ENCODE measurements around the gene SPEG. TPM values are rescaled to one million over a fixed set of nuclear protein-coding genes. Genes with fewer than 3 reads are reported as not detected.

SPEG gene
- total RNA-seq, 1 donor from 2014 or later, result 0.32 TPM

DNA sequence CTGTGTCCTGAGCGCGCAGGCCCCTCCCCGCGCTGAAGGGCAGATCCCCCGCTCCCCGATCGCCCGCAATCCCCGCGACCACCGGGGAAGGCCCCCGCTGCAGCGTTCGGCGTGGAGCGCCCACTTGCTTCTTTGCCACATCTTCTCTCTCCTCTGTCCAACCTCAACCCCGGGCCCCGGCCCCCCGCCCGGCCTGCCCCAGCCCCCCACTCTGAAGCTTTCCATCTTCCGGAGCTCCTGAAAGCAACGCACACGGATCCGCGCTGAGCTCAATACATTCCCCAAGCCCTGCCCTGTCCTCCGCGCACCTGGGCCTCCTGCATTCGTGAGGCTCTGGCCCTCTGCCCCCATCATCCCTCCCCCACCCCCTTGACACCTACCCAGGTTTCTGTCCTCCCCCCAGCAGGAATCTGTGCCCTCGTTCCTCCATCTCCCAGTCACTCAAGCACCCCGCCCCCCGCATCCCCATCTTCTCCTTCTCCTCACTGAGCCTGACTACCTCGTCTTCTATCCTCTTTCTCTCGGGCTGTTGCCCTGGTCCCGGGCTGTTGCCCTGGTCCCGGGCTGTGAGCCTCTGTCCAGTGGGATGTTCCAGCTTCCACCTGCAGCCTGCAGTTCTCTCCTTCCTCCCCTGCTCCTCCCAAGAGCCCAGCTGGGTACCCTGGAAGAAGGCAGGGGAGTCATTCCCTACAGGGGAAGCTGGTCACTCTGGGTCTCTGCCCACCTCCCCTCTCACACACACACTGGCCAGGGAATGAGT is 7.8 kb downstream of the SPEG start:
- intact Hi-C loops (cut with micrococcal nuclease), result no loop called here

GRCh38 chr2:219443016-219443696 is 8.5 kb downstream of the SPEG start:
- intact Hi-C loops (cut with micrococcal nuclease), result no loop called here

GRCh38 chr2:219443697-219444023 is 9.0 kb downstream of the SPEG start:
- intact Hi-C loops (cut with micrococcal nuclease), result no loop called here

- intact Hi-C loops (cut with micrococcal nuclease), result no loop called here
Measured at GRCh38 chr2:219444566-219445091, 10.0 kb downstream of the SPEG start.

DNA sequence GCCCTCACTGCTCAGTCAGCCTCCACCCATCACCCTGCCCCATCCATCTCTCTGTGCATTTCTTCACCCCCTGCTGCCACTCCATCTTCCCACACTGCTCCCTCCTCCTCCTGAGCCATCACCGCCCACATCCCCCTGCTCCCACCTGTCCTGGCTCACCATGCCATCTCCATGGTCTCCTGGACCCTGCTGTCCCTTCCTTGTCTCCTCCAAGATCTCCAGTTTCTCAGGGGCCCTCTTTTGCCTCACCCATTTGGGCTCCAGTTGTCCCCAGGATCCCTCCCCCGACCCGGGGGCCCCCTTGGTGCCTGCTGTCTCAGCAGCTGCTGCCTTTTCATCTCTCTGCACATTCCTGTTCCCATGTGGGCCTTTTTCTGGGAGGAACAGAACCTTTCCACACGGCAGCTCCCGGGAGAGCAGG is 10.6 kb downstream of the SPEG start:
- intact Hi-C loops (cut with micrococcal nuclease), result no loop called here

GRCh38 chr2:219446101-219446504 is 11.5 kb downstream of the SPEG start:
- intact Hi-C loops (cut with micrococcal nuclease), result no loop called here

DNA sequence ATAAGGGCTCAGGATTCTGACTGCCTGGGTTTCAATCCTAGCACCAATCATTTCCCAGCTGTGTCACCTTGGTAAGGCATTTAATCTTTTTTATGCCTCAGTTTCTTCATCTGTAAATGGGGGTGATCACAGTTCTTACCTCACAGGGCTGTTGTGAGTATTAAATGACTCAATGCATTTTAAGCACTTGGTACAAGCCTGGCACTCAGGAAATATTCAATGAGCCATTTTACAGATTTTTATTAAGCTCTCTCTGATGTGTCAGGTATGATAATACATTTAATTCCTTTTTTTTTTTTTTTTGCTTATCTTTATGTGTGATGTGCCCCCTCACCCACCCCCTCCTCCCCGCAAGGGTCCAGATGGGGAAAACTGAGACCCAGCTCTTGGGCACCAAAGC is 12.0 kb downstream of the SPEG start:
- intact Hi-C loops (cut with micrococcal nuclease), result no loop called here

GRCh38 chr2:219447242-219448098 is 12.8 kb downstream of the SPEG start:
- intact Hi-C loops (cut with micrococcal nuclease), result no loop called here

DNA sequence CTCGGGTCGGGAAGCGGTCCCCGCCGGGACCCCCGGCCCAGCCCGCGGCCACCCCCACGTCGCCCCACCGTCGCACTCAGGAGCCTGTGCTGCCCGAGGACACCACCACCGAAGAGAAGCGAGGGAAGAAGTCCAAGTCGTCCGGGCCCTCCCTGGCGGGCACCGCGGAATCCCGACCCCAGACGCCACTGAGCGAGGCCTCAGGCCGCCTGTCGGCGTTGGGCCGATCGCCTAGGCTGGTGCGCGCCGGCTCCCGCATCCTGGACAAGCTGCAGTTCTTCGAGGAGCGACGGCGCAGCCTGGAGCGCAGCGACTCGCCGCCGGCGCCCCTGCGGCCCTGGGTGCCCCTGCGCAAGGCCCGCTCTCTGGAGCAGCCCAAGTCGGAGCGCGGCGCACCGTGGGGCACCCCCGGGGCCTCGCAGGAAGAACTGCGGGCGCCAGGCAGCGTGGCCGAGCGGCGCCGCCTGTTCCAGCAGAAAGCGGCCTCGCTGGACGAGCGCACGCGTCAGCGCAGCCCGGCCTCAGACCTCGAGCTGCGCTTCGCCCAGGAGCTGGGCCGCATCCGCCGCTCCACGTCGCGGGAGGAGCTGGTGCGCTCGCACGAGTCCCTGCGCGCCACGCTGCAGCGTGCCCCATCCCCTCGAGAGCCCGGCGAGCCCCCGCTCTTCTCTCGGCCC is 13.6 kb downstream of the SPEG start:
- intact Hi-C loops (cut with micrococcal nuclease), result no loop called here

GRCh38 chr2:219448776-219449341 is 14.2 kb downstream of the SPEG start:
- intact Hi-C loops (cut with micrococcal nuclease), result no loop called here

- intact Hi-C loops (cut with micrococcal nuclease), result no loop called here
Measured at GRCh38 chr2:219449609-219450008, 15.0 kb downstream of the SPEG start.

GRCh38 chr2:219451661-219452360 is 17.2 kb downstream of the SPEG start:
- intact Hi-C loops (cut with micrococcal nuclease), result no loop called here

DNA sequence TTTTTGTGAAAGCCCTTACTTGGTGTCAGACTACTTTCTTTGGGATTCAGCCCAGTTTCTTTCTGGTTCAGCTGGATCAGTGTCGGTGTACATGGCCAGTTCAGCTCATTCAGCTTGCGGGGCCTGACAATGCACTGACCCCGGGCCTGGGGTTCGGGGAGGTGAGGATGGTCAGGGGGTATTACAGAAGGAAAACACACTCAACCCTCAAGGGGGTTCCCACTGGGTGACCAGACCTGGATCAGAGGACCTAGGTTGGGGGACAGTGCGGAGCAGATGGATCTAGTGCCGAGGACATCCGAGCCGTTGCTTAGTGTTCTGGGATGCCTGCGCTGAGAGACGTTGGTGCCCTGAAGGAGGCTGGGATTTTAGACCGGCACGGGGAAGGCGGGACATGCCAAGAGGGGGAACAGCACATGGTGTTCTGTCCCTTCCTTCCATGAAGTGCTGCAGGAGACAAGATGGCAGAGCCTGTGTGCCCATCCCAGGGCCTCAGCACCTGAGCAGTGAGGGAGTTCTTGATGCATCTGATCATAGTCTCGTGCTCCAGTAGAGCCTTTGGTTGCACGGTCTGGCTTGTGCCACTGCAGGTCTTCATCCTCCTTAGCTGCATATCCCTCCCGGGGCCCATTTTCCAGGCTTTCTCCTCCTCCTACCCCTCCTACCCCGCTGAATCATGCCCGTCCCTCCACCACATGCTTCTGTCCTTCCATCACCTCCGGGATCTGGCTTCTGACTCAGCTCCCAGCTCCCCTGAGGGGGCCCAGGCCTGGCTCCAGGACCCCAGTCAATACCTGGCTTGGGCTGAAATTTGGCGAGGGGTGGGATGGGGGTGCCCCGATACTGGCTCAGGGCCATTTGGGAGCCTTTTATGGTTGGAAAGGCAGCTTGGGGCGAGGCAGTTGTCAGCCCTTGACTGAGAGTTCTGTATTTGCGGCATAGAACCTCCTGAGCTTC is 18.0 kb downstream of the SPEG start:
- intact Hi-C loops (cut with micrococcal nuclease), result no loop called here

- intact Hi-C loops (cut with micrococcal nuclease), result no loop called here
Measured at GRCh38 chr2:219453671-219454590, 19.3 kb downstream of the SPEG start.

- intact Hi-C loops (cut with micrococcal nuclease), result no loop called here
Measured at GRCh38 chr2:219455581-219455980, 20.9 kb downstream of the SPEG start.

GRCh38 chr2:219457784-219458369 is 23.2 kb downstream of the SPEG start:
- intact Hi-C loops (cut with micrococcal nuclease), result loop anchor here (1.0 kb wide), 1 partner anchor 55 kb away; no protein-coding TSS in a partner anchor

DNA sequence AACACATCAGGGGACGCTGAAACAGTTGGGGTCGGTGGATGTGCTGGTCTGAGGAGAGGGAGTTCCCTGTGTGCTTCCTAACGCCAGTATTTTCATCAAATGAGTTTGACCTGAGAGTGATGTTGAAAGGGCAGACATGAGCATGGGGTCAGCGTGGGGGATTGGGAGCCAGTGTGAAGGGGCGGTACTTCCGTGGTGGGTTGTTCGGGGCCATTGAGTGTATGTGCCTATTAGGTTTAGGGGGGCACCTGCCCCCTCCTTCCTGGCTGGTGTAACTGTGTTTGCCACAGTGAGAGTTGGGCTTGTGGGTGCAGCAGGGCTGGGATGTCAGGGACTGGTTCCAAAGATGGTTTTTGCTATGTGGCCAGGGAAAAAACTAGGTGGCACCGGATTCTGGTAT is 24.4 kb downstream of the SPEG start:
- intact Hi-C loops (cut with micrococcal nuclease), result loop anchor here (1.0 kb wide), 2 partner anchors 56 to 71 kb away; no protein-coding TSS in a partner anchor
